GM18858 (cell line): ENCODE data around the gene EOGT.

Experiments
- ATAC-seq: cut with Tn5 transposase; IDR thresholded peaks from one replicate; pipeline ENCODE4 v1.9.1; 2021; ENCODE audit not compliant: unreplicated experiment

The EOGT gene

DNA sequence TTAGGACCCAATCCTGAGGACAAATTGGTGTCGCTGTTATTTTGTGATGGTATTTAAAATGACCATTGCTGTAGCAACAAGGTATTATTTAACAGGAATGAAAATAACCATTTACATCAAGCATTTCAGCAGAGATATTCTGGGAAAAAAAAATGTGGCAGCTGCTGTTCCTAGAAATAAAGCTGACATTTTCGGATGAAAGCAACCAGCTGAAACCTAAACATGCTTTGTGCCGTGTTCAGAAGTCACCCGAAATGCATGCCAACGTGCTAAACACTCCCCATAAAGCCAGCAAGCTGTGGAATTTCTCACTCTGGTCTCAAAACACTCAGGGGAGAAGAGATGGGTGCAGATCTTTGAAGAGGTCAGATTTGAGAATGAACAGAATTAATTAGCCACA, 49.6 kb downstream of the EOGT start:
- ATAC-seq: no peak

DNA sequence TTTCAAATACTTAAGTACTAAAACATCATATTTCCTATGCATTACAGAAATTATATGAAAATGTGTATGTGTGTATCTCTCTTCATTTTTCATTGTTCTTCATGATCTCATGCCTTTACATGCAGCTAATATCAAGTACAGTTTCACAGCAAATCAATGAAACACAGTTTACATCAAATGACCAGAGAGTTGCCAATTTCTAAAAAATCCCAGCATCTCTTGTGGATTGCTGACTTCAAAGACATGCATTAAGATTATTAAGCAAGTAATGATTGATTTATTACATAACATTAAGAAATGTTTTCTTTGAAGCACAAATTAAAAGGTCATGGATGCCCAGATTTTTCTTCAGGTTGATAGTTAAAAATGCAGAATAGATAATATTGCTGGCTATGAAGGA, 50.1 kb downstream of the EOGT start:
- no peak for ATAC-seq

DNA sequence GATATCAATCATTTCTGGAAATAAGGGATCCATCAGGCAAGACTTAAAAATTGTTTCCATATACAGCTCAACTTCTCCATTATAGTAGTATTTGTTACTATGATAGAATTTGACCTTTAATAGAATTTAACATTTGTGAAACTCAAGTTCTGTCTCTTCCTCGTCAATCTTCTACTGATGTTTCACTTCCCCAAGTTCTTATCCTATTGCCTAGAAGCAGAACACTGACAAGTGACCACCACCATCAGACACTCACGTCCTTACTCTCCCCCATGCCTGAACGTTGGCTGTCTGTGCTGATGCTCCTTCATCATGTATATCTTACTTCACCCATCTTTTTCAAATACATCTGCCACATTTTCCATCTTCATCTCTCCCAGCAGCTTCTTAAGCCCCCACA, 54.6 kb downstream of the EOGT start:
- no peak for ATAC-seq

DNA sequence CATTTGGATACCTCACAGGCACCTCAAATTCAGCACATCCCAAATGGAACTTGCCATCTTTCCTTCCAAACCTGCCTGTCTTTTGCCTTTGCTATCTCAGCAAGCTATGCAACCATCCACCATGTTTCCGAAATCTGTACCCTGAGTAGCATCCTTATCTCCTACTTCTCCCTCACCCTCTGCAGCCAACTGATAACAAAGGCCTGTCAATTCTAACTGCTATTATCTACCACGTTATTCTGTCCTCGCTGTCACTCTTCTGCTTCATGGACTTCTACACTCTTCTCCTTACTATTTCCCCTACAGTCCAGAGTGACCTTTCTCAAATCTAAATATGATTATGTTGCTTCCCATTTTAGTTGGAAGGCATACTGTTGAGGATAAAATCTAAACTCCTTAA, 55.6 kb downstream of the EOGT start:
- ATAC-seq: no peak

DNA sequence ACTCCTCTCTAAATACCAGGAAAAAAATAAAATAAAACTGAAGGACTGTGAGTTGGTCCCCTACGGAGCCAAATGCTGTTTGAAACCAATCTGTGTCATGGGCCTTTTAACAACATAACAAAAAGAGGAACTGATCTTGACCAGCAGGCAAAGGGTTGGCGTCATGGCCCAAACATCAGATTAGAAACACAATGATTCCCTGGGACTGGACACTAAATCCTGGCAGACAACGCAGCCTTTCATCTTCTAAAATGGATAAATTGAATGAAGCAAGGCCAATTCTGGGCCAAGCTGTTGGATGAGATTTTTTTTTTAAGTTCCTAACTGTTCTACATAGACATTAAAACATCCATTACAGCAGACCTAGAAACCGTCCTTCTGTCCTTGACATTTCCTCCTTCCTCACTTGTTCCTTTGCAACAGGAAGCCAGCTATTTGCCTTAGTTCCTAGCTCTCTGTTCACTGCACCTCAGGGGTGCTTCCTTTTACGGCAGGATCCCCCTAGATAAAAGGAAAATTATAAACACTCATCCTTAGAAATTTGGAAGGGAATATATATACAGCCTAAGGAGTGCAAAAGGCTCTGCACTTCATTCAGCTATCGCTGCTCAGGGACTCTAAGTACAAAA, 59.6 kb downstream of the EOGT start:
- ATAC-seq: no peak

DNA sequence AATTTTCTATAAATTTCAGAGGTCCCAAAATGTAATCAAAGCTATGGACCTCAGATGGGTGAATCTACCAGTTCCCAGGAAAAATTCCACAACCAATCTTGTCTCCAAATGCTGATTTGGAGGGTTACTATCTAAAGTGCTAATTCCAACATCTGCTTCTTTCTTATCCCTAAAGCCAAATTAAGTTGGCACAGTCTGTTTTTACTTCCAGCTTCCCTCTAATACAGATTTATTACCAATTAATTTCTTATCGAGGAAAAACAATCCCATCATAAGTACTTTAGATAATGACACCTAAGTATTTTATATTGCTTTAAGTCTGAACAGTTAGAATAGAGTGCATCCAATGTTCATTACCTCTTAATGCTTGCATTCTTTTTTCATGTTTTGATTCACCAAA, 68.3 kb downstream of the EOGT start:
- no peak for ATAC-seq

DNA sequence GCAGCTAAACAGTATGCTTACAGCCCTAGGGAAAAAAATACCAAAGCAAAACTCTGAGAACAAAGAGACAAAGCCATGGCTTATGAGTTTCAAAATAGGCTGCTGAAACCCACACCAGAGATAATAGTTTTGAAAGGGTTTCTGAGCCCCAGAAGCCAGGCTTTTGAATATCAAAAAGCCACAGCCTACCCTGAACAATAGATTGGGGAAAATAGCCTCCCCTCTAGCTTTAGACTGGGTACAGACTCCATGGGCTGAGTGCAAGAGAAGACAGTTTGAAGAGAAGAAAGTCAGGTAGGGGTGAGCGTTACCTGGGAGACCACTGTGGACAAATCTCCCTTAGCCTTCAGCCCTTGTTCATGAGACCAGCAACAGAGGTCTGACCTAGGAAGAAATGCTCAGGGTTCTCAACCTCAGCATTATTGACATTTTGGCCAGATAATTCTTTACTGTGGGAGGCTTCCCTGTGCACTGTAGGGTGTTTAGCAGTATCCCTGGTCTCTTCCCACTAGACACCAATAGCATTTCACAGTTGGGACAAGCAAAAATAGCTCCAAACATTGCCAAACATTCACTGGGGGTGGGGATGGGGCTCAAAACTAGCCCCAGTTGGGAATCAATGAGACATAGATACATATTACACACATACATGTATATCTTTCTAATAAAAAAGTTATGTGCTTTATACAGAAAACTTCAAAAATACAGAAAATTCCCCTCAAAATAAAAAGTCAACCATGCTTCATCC, 69.6 kb downstream of the EOGT start:
- no peak for ATAC-seq

DNA sequence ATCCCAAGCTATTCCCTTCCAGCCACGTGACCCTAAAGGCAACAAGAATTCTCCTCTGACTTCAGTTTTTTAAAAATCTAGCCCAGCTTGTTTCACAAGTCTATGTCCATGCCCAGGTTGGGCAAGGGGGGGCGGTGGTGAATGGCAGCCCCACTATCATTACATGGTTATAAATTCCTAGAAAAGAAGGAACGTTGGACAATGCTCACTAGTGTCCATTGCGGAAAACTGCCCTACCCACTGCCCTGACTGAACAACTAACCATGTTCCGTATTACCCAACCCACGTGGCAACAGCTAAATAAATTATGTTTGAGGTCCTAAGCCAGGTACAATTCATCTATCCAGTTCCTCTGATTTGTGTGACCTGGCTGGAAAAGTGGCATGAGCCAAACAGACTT, 72.4 kb downstream of the EOGT start:
- no peak for ATAC-seq

DNA sequence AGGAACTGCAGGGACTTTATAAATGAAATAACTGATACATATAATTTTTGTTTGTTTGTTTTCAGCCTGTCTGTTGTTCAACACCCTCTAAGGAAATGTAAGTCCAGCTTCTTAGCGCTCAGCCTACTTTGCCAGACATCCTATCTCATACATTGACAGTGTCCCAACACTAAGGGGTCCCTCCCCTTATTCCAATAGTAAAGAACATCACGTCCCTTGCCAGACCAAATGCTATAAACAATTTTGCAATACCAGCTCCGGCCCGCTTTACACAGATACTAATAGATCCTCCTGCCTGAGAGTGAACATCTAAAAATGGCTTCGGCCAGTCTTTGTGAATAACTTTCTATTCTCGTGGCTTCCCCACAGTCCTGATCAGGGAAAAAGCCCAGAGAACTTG, 76.6 kb downstream of the EOGT start:
- no peak for ATAC-seq

DNA sequence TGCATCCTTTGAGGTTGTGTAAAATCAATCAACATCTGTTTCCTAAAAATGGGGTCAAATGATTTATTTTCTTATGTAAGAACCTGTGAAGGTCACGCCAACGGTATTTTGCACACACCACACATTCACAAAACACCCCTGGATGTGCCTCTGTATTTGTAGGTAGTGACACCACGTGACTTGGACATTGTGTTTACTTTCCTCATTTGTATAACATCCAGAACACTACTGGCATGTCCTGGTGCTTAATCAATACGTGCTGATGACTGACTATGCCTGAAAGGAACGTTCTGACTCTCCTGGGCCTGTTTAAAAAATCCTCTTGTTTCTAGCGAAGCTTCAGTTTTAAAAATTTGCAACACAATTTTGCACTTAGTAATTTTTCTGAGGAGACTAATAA, 77.7 kb downstream of the EOGT start:
- ATAC-seq: no peak

DNA sequence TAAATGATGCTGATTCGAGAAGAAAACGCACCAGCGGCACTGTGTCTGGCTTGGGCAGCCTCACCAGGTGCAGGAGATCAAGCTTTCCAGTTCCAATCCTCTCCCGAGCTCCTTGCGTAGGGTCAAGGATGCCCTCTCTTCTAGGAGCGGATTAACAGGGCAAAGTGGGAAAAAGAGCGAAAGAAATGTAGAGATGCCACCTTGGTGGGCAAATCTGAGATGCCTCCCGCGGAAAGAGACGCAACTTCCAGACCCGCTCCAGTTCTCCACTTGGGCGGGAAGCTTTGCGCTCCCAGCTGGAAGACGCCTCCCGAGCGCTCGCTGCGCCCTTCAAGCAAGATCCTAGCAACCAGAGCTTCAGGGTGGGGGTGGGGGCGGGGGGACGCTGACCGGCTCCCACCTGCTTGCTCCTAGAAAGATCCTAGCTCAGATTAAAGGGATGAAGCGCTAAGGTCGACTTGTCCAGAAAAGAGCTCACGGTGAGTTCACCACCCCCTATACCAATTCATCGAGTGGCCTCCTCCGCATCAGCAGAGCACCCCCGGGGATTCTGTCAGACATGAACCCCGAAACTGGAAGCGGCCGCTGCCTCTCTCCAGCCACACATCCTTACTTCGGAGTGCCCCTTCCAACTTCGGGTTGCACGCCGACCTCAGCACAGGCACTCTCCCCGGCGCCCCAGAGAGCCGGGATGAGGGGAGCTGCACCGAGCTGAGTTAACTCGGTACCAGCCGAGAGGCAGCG, 81.9 kb downstream of the EOGT start:
- ATAC-seq: no peak
